K562 (cell line): ENCODE measurements around the gene FAM171A1. TPM values are rescaled to one million over a fixed set of nuclear protein-coding genes. Genes with fewer than 3 reads are reported as not detected.

Experiments
- ATAC-seq: fragments of 200-7000 bp; cut with Tn5 transposase; 3 replicates; pipeline ENCODE4 v1.9.1; 2020; ENCODE audit warnings: moderate library complexity
- BruUV-seq: library from RNA; stranded (reverse); fragments of 400-500 nt; replicated peaks from 2 replicates; lab custom pipeline; 2021; lab: Mats Ljungman, UMichigan
- CTCF ChIA-PET: fragments of 300-600 bp; formaldehyde crosslinking; extraction: SDS; loops from one replicate; lab custom pipeline; 2021; ENCODE audit warnings: low intra/inter-chr PET ratio; lab: Yijun Ruan, JAX
- POLR2A ChIA-PET: fragments of 300-600, 350-650 bp; sonication (Branson Sonifier 250); formaldehyde crosslinking; extraction: SDS; loops from one replicate; lab custom pipeline; 2021; ENCODE audit warnings: antibody characterized with exemption, inconsistent platforms; lab: Yijun Ruan, JAX
- DNase-seq, 4 experiments: peaks; one replicate each; pipeline versions ENCODE4 v3.0.0 to v3.0.0-alpha.2; 2011 to 2018; ENCODE audit warnings: low spot score in 3 of 4, mixed read lengths in 3 of 4; ENCODE audit errors: extremely low read depth in 1 of 4
- FAIRE-seq: peaks from 2 replicates; lab custom pipeline; 2011; peaks lifted over from hg19 to GRCh38; lab: Jason Lieb, UNC
- H2AFZ ChIP-seq: 2 replicates; pipeline ENCODE4 v1.6.0; 2011; ENCODE audit warnings: low read depth, low read length, control low read depth, inconsistent platforms
- H3K27ac ChIP-seq: fragments of 200-600 bp; 3 replicates; pipeline ENCODE4 v1.8.0; 2011; ENCODE audit warnings: low read depth, mild to moderate bottlenecking, control low read depth, inconsistent platforms, low read length, moderate library complexity, mixed read lengths; ENCODE audit errors: extremely low read depth
- H3K27me3 ChIP-seq, 2 experiments: fragments of 300-600 bp in 1 of 2; 2 replicates in 1 of 2; 3 replicates in 1 of 2; pipeline versions ENCODE4 v1.6.0 to v1.8.0; 2011; ENCODE audit warnings: inconsistent platforms in 2 of 2, low read length in 2 of 2, mild to moderate bottlenecking in 1 of 2, mixed read lengths in 1 of 2, moderate library complexity in 1 of 2; ENCODE audit not compliant: control insufficient read depth in 2 of 2, insufficient read depth in 2 of 2
- H3K36me3 ChIP-seq: fragments of 300-600 bp; 3 replicates; pipeline ENCODE4 v1.8.0; 2011; ENCODE audit warnings: mild to moderate bottlenecking, low read length, inconsistent platforms; ENCODE audit not compliant: control insufficient read depth, insufficient read depth
- H3K4me1 ChIP-seq, 2 experiments: fragments of 200-600 bp in 1 of 2; replicated peaks in 1 of 2; 2 replicates in 1 of 2; 3 replicates in 1 of 2; pipeline versions ENCODE4 v1.5.1 to v1.8.0; 2011; ENCODE audit warnings: inconsistent platforms in 2 of 2, low read length in 2 of 2, mild to moderate bottlenecking in 1 of 2, mixed read lengths in 1 of 2, moderate library complexity in 1 of 2; ENCODE audit not compliant: control insufficient read depth in 2 of 2, insufficient read depth in 2 of 2
- H3K4me2 ChIP-seq: 2 replicates; pipeline ENCODE4 v1.6.1; 2011; ENCODE audit warnings: low read length, control low read depth, inconsistent platforms, mixed read lengths; ENCODE audit not compliant: insufficient read depth
- H3K4me3 ChIP-seq: fragments of 200-600 bp; sonication (generic), shearing (Covaris generic); 2 replicates; pipeline ENCODE4 v1.5.1; 2016; ENCODE audit warnings: control low read depth, inconsistent platforms
- H3K79me2 ChIP-seq: fragments of 200-600 bp; 3 replicates; pipeline ENCODE4 v1.8.0; 2011; ENCODE audit warnings: low read length, inconsistent platforms; ENCODE audit not compliant: control insufficient read depth, insufficient read depth
- H3K9ac ChIP-seq, 2 experiments: 2 replicates each; pipeline versions ENCODE4 v1.6.0 to v1.6.1; 2011; ENCODE audit warnings: low read depth in 2 of 2, low read length in 2 of 2, control low read depth in 1 of 2, inconsistent platforms in 1 of 2, mild to moderate bottlenecking in 1 of 2, mixed read lengths in 1 of 2; ENCODE audit not compliant: insufficient read depth in 1 of 2
- H3K9me1 ChIP-seq: one replicate; pipeline ENCODE4 v1.6.0; 2011; ENCODE audit warnings: inconsistent platforms, mild to moderate bottlenecking, low read length, moderate library complexity; ENCODE audit not compliant: control insufficient read depth, insufficient read depth
- H3K9me3 ChIP-seq: replicated peaks from 2 replicates; pipeline ENCODE4 v1.5.1; 2011; ENCODE audit warnings: low read depth, low read length, inconsistent platforms; ENCODE audit not compliant: control insufficient read depth, insufficient read depth
- H4K20me1 ChIP-seq: replicated peaks from 2 replicates; pipeline ENCODE4 v1.6.1; 2011; ENCODE audit warnings: low read length, inconsistent platforms, mixed read lengths; ENCODE audit not compliant: control insufficient read depth, insufficient read depth
- GTF3C2 ChIP-seq: IDR thresholded peaks from 3 replicates; pipeline ENCODE4 v1.6.1; 2011; ENCODE audit warnings: borderline replicate concordance, mild to moderate bottlenecking, moderate library complexity; ENCODE audit not compliant: insufficient read length; ENCODE audit errors: extremely low read depth
- ID3 ChIP-seq, 2 experiments: fragments of 250-450 bp in 1 of 2; fragments of 450-650 bp in 1 of 2; sonication (Bioruptor Pico) in 1 of 2; IDR thresholded peaks; 2 replicates each; pipeline versions ENCODE4 v1.6.1 to v1.8.0; 2016 to 2021; ENCODE audit warnings: mild to moderate bottlenecking in 2 of 2, moderate library complexity in 2 of 2, missing compliant biosample characterization in 1 of 2, missing genetic modification characterization in 1 of 2
- ZBTB2 ChIP-seq: fragments of 450-650 bp; IDR thresholded peaks from 2 replicates; pipeline ENCODE4 v1.6.1; 2016; ENCODE audit warnings: antibody characterized with exemption
- ZNF134 ChIP-seq: fragments of 250-450 bp; sonication (Bioruptor Pico); conservative IDR thresholded peaks from 2 replicates; pipeline ENCODE4 v1.4.0; 2020
- WGBS: fragments of 100-300 bp; shearing (Covaris generic); methylation state at CpG from one replicate; pipeline ENCODE4 v1.1.6; 2016; ENCODE audit warnings: low coverage, mixed read lengths; ENCODE audit not compliant: insufficient coverage; ENCODE audit errors: missing lambda C conversion rate; 5-methylcytosine and 5-hydroxymethylcytosine counted together
- in situ Hi-C: fragments of 300-500 bp; cut with MboI; formaldehyde crosslinking; loops from 4 replicates; pipeline ENCODE4 v1.15.0; 2018; ENCODE audit warnings: inconsistent platforms, mixed read lengths
- intact Hi-C: fragments of 100-400 bp; cut with micrococcal nuclease; formaldehyde crosslinking; loops from 2 replicates; pipeline ENCODE4 v1.14.2; 2022
- polyA plus RNA-seq, 8 experiments: library from polyadenylated mRNA; depleted of rRNA in 4 of 8; stranded (reverse) in 5 of 8; unstranded in 3 of 8; fragments of >200 nt; fragmentation: Nextera tagmentation in 2 of 8; fragmentation: Illumina TruSeq in 1 of 8; extraction: Ambion mirVana in 2 of 8; extraction: Trizol in 1 of 8; gene quantifications; 2 replicates each; pipeline versions ENCODE4 v1.2.1 to v1.2.3, GENCODE V29; 2011 to 2014; ENCODE audit warnings: inconsistent platforms in 1 of 8, missing spikeins in 1 of 8
- total RNA-seq, 7 experiments: library from RNA; depleted of rRNA in 6 of 7; stranded (reverse); fragments of >200 nt in 6 of 7; fragmentation: Illumina TruSeq in 2 of 7; extraction: Trizol in 2 of 7; gene quantifications; 2 replicates each; pipeline versions ENCODE4 v1.2.1 to v1.2.3, GENCODE V29; 2011 to 2021; ENCODE audit warnings: low replicate concordance in 1 of 7

The FAM171A1 gene
- total and polyA plus RNA-seq, 9 of the 15 experiments (the other 6 are each of a cell fraction or from before 2014, with no cell fraction given) = 0.51 to 8.2 (median 4.8) TPM

DNA sequence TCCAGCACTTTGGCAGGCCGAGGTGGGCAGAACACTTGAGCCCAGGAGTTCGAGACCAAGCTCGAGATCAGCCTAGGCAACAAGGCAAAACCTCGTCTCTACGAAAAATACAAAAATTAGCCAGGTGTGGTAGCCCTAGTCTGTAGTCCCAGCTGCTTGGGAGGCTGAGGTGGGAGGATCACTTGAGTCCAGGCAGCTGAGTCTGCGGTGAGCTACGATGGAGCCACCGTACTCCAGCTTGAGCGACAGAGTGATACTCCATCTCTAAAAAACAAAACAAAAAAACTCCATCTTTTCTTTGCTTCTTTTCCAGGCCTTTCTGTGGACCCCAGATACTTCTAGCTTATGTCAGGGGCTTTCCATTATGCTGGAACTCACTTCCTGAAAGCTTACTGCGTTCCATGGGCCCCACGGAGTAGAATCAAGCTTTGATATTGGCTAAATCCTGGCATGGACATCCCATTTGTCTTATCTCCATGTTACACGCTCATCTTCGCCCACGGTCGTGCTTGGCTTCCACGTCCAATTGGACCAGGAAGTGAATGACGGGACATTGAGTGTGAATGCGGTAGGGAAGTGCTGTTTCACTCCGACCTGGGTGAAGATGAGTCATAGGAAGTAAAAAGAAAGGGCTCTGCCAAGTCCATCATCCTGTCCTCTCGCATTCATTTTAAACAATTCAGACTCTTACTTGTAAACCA is 45.7 kb downstream of the FAM171A1 start:
- DNase-seq = peak; percentile 49 to 88 (median 62)
- in situ Hi-C loops = no loop called here
- TF ChIP-seq ID3 (CRISPR knock-in tag; IDR thresholded peaks at IDR 0.05) (no peak), ID3 (tag; IDR thresholded peaks at IDR 0.05) (no peak), ZBTB2 (no peak; the same call in 1 of the 2 replicates), ZNF134 (CRISPR knock-in tag) (0 out of 2 replicates have a peak, but pooled peaks have one; percentile 15), GTF3C2 (no peak)

More for the DNA sequence above, 45.7 kb downstream of the FAM171A1 start:
- Histone ChIP-seq H2AFZ (peak overlapping the region; percentile 89), H3K4me3 (0 out of 2 replicates have a peak overlapping the region, but pooled peaks have one; percentile 6), H4K20me1 (no peaks in the 10 kb centered on the region), H3K4me1 (peaks cover 0 to 15% of the 10 kb centered on the region in 2 experiments; a peak in 3 of 5 replicates), H3K27me3 (no peaks in the 10 kb centered on the region; a peak in 1 of 5 replicates), H3K9me3 (no peaks in the 10 kb centered on the region), H3K9ac (peak overlapping the region in 1 of 2 experiments; percentile 42; a peak in 2 of 4 replicates), H3K9me1 (no peaks in the 10 kb centered on the region), H3K27ac (peak overlapping the region; percentile 70), H3K4me2 (peak overlapping the region; percentile 78), H3K36me3 (no peaks in the 10 kb centered on the region), H3K79me2 (no peaks in the 10 kb centered on the region)
- BruUV-seq = no TSS peak
- ChIA-PET CTCF (no interaction called here), POLR2A (interaction anchor here (0.8 to 1.8 kb wide), 3 partner anchors 14 to 40 kb away, joined by 4 to 6 read pairs (median 5); no protein-coding TSS in a partner anchor)
- intact Hi-C loops = no loop called here
- ATAC-seq (peak; percentile 85), FAIRE-seq (peak; percentile 94)
- 24% methylated on average over 17 of the region's 20 CpGs for WGBS
